HepG2 (cell line): ENCODE measurements around the gene L2HGDH. TPM values are rescaled to one million over a fixed set of nuclear protein-coding genes. Genes with fewer than 3 reads are reported as not detected.
A peak's percentile ranks its signal among the peaks of the same experiment; 100 is the strongest.

Experiments used
- CSRNP1 ChIP-seq: sonication (generic); formaldehyde crosslinking; IDR thresholded peaks from 2 replicates; pipeline ENCODE4 v1.8.1; 2023; ENCODE audit warnings: mild to moderate bottlenecking, missing genetic modification reagents
- EP300 ChIP-seq, 3 experiments: sonication (generic) in 1 of 3; formaldehyde crosslinking in 1 of 3; IDR thresholded peaks; 2 replicates each; pipeline versions ENCODE4 v1.5.1 to v1.6.1; 2011 to 2020; ENCODE audit warnings: low read depth in 2 of 3, low read length in 2 of 3, borderline replicate concordance in 1 of 3, improper control_type of control experiment in 1 of 3, mild to moderate bottlenecking in 1 of 3, missing genetic modification reagents in 1 of 3, moderate library complexity in 1 of 3
- FOXJ3 ChIP-seq: sonication (generic); formaldehyde crosslinking; IDR thresholded peaks from 2 replicates; pipeline ENCODE4 v1.4.0; 2020; ENCODE audit warnings: missing genetic modification reagents, mild to moderate bottlenecking, borderline replicate concordance
- FOXK1 ChIP-seq: sonication (generic); formaldehyde crosslinking; IDR thresholded peaks from 2 replicates; pipeline ENCODE4 v1.4.0; 2020; ENCODE audit warnings: low read depth, missing genetic modification reagents, borderline replicate concordance
- JARID2 ChIP-seq: sonication (generic); formaldehyde crosslinking; IDR thresholded peaks from 2 replicates; pipeline ENCODE4 v1.8.1; 2023; ENCODE audit warnings: missing genetic modification reagents, inconsistent platforms; ENCODE audit not compliant: insufficient replicate concordance
- MIXL1 ChIP-seq: IDR thresholded peaks from 2 replicates; pipeline ENCODE4 v1.6.1; 2016
- NFKBIZ ChIP-seq: IDR thresholded peaks from 2 replicates; pipeline ENCODE4 v1.6.1; 2018; ENCODE audit warnings: missing genetic modification reagents, missing compliant biosample characterization
- NKX3-1 ChIP-seq: sonication (generic); formaldehyde crosslinking; IDR thresholded peaks from 2 replicates; pipeline ENCODE4 v1.5.0; 2020; ENCODE audit warnings: missing genetic modification reagents
- PAXIP1 ChIP-seq: sonication (generic); formaldehyde crosslinking; conservative IDR thresholded peaks from 2 replicates; pipeline ENCODE4 v1.4.0; 2020; ENCODE audit warnings: mild to moderate bottlenecking, missing genetic modification reagents, moderate library complexity
- PHF5A ChIP-seq: IDR thresholded peaks from one replicate; pipeline ENCODE4 v1.6.1; 2018; ENCODE audit warnings: low read depth, missing genetic modification reagents; ENCODE audit not compliant: unreplicated experiment
- POGZ ChIP-seq: sonication (generic); formaldehyde crosslinking; IDR thresholded peaks from 2 replicates; pipeline ENCODE4 v1.4.0; 2020; ENCODE audit warnings: mild to moderate bottlenecking, missing genetic modification reagents
- SRF ChIP-seq: IDR thresholded peaks from 2 replicates; pipeline ENCODE4 v1.6.1; 2011; ENCODE audit warnings: mild to moderate bottlenecking, low read depth, low read length, moderate library complexity
- TGIF2 ChIP-seq: IDR thresholded peaks from 2 replicates; pipeline ENCODE4 v1.6.1; 2016; ENCODE audit warnings: control low read depth, missing compliant biosample characterization
- ZBTB43 ChIP-seq: sonication (generic); formaldehyde crosslinking; conservative IDR thresholded peaks from 2 replicates; pipeline ENCODE4 v1.4.0; 2020; ENCODE audit warnings: missing genetic modification reagents
- ZNF432 ChIP-seq: sonication (generic); formaldehyde crosslinking; IDR thresholded peaks from 2 replicates; pipeline ENCODE4 v1.5.0; 2020; ENCODE audit warnings: missing genetic modification reagents, mild to moderate bottlenecking, borderline replicate concordance
- polyA plus RNA-seq, 8 experiments: library from polyadenylated mRNA; depleted of rRNA in 3 of 8; stranded (reverse) in 7 of 8; unstranded in 1 of 8; fragments of >200 nt; fragmentation: Illumina TruSeq in 4 of 8; extraction: Trizol in 4 of 8; gene quantifications; 2 replicates each; pipeline versions ENCODE4 v1.2.1 to v1.2.3, GENCODE V29; 2011 to 2016; ENCODE audit warnings: low read depth in 4 of 8, missing spikeins in 1 of 8, mixed read lengths in 1 of 8; ENCODE audit not compliant: insufficient read depth in 1 of 8
- total RNA-seq, 5 experiments: library from RNA; depleted of rRNA; stranded (reverse); fragments of >200 nt; fragmentation: Illumina TruSeq; extraction: Trizol; gene quantifications; 2 replicates each; pipeline ENCODE4 v1.2.3, GENCODE V29; 2016; ENCODE audit warnings: low read depth in 1 of 5
- TF ChIP-seq, protein P1 (sequence below): sonication (generic); formaldehyde crosslinking; IDR thresholded peaks from 2 replicates; pipeline ENCODE4 v1.9.0; 2021; ENCODE audit warnings: missing genetic modification reagents, mild to moderate bottlenecking, borderline replicate concordance
- TF ChIP-seq, protein P2 (sequence below): sonication (generic); formaldehyde crosslinking; IDR thresholded peaks from 2 replicates; pipeline ENCODE4 v1.4.0; 2020; ENCODE audit warnings: missing genetic modification reagents
- TF ChIP-seq, protein P3 (sequence below): sonication (generic); formaldehyde crosslinking; IDR thresholded peaks from 2 replicates; pipeline ENCODE4 v1.4.0; 2020; ENCODE audit warnings: missing genetic modification reagents

L2HGDH gene
- total and polyA plus RNA-seq, 2 of the 13 experiments (the other 11 are each of a cell fraction or from before 2014, with no cell fraction given), result 3.3 to 5.0 TPM

GRCh38 chr14:50303744-50304471 lies 8.1 kb downstream of the L2HGDH start (continued):
- TF ChIP-seq PAXIP1 (CRISPR knock-in tag) (peak; percentile 44), FOXJ3 (CRISPR knock-in tag) (peak; percentile 55; the same call in 1 of the 2 replicates), CSRNP1 (CRISPR knock-in tag) (0 out of 2 replicates have a peak, but pooled peaks have one; percentile 36), NKX3-1 (0 out of 2 replicates have a peak, but pooled peaks have one; percentile 41), NFKBIZ (CRISPR knock-in tag) (peak; percentile 59; the same call in 1 of the 2 replicates), ZBTB43 (0 out of 2 replicates have a peak, but pooled peaks have one; percentile 58), ZNF432 (no peak), FOXK1 (CRISPR knock-in tag) (peak; percentile 59; the same call in 1 of the 2 replicates), JARID2 (CRISPR knock-in tag) (no peak), EP300 (IDR thresholded peaks at IDR 0.05; ENCODE audit: low read depth in 2 of 2, low read length in 2 of 2) (peak; percentile 28 to 77; a peak in 2 of 4 replicates), EP300 (CRISPR knock-in tag; IDR thresholded peaks at IDR 0.05; ENCODE audit: borderline replicate concordance) (peak; percentile 66; the same call in 1 of the 2 replicates), MIXL1 (CRISPR knock-in tag) (peak; percentile 63; the same call in 1 of the 2 replicates), POGZ (CRISPR knock-in tag) (peak; percentile 76), TGIF2 (peak; percentile 73; the same call in 1 of the 2 replicates), PHF5A (CRISPR knock-in tag) (peak; percentile 73), SRF (no peak)
- TF ChIP-seq, protein P1, sequence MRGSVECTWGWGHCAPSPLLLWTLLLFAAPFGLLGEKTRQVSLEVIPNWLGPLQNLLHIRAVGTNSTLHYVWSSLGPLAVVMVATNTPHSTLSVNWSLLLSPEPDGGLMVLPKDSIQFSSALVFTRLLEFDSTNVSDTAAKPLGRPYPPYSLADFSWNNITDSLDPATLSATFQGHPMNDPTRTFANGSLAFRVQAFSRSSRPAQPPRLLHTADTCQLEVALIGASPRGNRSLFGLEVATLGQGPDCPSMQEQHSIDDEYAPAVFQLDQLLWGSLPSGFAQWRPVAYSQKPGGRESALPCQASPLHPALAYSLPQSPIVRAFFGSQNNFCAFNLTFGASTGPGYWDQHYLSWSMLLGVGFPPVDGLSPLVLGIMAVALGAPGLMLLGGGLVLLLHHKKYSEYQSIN (CRISPR knock-in tag), result no peak
- TF ChIP-seq, protein P2, sequence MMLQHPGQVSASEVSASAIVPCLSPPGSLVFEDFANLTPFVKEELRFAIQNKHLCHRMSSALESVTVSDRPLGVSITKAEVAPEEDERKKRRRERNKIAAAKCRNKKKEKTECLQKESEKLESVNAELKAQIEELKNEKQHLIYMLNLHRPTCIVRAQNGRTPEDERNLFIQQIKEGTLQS, result no peak
- TF ChIP-seq, protein P3, sequence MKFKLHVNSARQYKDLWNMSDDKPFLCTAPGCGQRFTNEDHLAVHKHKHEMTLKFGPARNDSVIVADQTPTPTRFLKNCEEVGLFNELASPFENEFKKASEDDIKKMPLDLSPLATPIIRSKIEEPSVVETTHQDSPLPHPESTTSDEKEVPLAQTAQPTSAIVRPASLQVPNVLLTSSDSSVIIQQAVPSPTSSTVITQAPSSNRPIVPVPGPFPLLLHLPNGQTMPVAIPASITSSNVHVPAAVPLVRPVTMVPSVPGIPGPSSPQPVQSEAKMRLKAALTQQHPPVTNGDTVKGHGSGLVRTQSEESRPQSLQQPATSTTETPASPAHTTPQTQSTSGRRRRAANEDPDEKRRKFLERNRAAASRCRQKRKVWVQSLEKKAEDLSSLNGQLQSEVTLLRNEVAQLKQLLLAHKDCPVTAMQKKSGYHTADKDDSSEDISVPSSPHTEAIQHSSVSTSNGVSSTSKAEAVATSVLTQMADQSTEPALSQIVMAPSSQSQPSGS (CRISPR knock-in tag), result peak; percentile 51; the same call in 1 of the 2 replicates
